GM18517 (cell line): ENCODE measurements around the gene AMBRA1.

Experiments
- ATAC-seq: cut with Tn5 transposase; IDR thresholded peaks from one replicate; pipeline ENCODE4 v1.9.1; 2021; ENCODE audit warnings: mild to moderate bottlenecking, moderate library complexity; ENCODE audit not compliant: unreplicated experiment

The AMBRA1 gene

GRCh38 chr11:46617134-46617971 lies 23.5 kb upstream of the AMBRA1 start, which contains the start of the genes ATG13 and HARBI1:
Gene ATG13 (plus strand): TSS chr11:46617553. CDS start chr11:46644292, 26,739 bp downstream.
Gene HARBI1 (minus strand): TSS chr11:46617227. CDS start chr11:46616237, 990 bp downstream.
- ATAC-seq: peak; percentile 90

DNA sequence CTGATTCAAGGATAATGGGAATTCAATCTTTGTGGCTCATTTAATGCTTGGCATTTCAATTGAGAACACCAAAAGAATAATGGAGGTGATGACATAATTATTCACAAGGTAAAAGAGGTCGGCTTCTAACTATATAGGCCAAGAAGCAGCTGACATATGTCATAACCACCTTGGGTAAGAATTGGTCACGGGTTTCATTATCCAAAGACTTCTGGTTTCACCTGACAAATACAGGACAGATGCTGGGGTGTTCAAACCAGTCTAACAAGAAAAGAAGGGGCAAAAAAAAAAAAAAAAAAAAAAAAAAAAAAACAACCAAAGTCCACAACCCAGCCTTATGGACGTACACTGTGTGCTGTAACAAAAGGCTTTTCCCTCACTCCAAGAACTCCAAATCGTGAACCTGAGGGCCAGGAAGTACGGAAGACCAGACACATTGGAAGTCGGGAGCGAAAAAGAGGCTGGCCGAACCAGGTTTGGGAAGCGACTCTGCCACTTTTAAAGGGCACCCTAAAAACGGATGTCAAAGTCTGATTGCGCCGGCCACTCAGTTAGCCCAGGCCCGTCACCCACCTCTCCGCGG lies 22.8 kb upstream of the AMBRA1 start:
- ATAC-seq: peak; percentile 5

DNA sequence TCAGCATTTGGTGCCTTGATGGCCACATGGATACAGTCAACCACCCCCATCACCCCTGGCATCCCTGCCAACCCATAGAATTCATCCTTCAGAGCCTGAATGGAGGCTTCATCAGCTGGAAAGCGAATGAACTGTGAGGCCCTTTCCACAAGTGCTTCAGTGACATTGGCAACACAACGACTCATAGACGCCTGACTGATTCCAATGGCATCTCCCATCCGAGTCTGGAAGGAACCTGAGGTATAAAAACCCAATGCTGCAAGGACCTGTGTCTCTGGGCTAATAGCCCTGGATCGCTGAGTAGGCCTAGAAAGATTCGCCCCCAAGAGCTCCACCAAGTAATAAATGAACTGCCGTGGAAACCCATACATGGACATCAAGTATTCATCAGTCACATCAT lies 21.9 kb upstream of the AMBRA1 start:
- no peak for ATAC-seq

GRCh38 chr11:46612326-46612725 lies 18.5 kb upstream of the AMBRA1 start:
- no peak for ATAC-seq

- no peak for ATAC-seq
These were observed 17.9 kb upstream of the AMBRA1 start for GRCh38 chr11:46611526-46612304.

- no peak for ATAC-seq
These were observed 15.6 kb upstream of the AMBRA1 start for GRCh38 chr11:46609386-46609785.

DNA sequence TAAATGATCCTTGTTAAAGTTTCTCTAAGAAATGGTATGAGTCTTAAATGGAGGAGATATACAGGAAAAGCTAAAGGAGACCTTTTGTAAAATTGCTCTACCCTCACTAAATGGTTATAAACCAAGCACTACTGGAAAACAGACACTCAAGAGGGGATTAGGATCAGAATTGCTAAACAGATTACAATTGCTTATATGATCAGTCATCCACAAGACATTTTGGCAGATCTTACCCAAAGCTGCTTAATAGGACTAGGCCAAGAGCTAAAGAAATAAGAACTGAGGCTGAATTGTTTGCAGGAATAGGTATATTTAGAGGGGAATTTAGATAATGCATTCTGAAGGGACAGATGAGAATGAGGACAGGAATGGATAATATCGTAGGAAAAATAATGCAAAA lies 13.7 kb upstream of the AMBRA1 start:
- no peak for ATAC-seq

GRCh38 chr11:46604796-46605195 lies 11.0 kb upstream of the AMBRA1 start:
- no peak for ATAC-seq

- ATAC-seq: no peak
These were observed 10.0 kb upstream of the AMBRA1 start for GRCh38 chr11:46603704-46604308.

DNA sequence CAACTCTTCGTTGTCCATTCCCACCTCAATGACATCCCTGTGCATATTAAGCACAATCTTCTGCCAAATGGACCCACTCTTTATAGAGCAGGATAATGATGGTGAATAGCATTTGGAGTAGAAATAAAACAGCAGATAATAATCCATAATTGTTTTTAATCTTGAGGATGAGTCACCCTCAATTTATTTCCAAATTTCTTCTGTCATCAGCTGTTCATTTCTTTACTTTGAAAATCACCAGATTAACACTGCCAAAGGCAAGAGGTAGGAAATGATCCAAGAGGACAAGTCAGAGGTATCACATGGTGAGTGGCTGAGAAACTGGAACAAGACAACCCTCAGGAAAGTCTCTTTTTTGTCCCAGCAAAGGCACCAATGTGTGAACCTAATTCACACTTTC lies 7.3 kb upstream of the AMBRA1 start:
- no peak for ATAC-seq

GRCh38 chr11:46600194-46600960 lies 6.6 kb upstream of the AMBRA1 start:
- ATAC-seq: no peak

DNA sequence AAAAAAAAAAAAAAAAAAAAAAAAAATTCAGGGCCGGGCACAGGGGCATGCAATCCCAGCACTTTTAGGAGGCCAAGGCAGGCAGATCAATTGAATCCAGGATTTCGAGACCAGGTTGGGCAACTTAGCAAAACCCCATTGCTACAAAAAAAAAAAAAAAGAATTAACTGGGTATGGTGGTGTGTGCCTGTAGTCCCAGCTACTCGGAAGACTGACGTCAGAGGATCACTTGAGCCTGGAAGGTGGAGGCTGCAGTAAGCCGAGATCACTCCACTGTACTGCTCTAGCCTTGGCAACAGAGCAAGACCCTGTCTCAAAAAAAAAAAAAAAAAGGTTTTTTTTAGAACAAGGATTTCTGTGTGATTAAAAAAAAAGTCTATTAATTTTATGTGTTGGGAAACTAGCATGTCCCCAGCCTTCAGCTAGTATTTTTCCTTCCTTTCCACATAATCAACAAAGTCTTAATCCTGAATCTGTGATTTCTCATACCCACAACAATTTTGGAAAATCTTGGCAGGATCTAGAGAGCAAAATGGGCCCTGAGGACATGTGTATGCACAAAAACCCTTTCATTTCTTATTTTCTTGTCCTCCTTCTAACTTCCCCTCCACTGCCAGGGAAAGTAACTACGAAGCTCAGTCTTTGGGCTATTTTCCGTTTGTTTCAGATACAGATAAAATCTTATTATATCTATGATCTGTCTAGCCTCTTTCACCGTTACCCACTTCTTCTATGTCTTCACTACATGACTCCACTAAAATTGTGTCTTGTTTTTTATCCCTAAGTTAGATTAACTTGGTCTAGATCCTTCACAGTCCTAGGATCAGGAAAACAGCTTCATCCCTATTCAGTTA lies 5.7 kb upstream of the AMBRA1 start:
- ATAC-seq: no peak

DNA sequence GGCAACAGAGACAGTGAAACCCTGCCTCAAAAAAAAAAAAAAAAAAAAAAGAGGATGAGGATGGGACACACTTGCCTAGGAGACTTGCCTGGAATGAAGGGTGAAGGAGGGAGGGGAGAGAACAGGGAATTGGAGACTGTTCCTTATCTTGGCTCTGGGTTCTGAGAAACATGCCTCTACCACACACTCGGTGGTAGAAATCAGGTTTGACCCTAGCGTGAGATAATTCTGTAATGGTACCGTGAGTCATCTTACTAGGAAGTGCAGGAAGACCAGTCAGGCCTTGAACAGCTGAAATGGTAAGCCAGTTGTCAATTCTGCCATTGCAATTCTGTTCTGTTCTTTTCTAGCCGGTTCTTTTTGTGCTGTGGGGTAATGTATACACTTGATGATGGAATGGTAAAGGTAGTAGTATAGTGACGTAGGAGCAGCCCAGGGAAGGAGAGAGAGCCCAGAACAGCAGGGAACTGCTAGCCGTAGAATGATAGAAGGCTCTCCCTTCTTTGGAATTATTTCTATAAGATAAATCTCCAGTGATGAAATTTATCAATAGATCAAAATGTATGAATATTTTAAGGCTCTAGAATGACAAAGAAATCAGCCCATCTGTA lies 3.9 kb upstream of the AMBRA1 start:
- no peak for ATAC-seq

DNA sequence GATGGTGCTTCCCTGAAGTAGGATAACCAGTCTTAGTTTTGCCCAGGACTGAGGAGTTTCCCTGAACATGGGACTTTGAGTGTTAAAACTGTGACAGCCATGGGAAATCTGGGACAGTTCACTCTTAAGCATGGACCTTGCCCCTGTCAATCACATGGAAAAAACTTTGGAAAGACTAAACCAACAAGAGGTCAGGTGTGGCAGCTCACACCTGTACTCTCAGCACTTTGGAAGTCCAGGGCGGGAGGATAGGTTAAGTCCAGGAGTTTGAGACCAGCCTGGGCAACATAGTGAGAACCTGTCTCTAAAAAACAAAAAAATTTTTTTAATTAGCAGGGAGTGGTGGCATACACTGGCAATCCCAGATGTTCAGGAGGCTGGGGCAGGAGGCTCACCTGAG lies 3.3 kb upstream of the AMBRA1 start:
- ATAC-seq: no peak

- ATAC-seq: no peak
These were observed 962 bp upstream of the AMBRA1 start for GRCh38 chr11:46594785-46595184.

DNA sequence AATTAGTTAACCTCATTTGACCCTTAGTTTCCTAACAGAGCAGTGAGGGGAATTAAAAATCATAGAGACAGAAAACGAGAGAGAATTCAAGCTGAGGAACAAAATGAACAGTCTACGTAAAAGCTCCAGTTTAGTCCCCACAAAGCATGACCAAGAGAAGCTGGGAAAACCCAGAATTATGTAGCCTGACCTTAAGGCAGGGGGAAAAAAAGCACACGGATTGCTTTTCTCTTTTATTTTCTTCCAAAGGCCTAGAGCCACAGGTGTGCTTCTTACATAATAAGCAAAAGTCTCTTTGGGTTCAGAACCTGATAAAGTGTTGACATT lies 514 bp upstream of the AMBRA1 start:
- ATAC-seq: no peak

- ATAC-seq: no peak
These were observed 2.9 kb downstream of the AMBRA1 start for GRCh38 chr11:46590740-46591605.

GRCh38 chr11:46588915-46589314 lies 4.9 kb downstream of the AMBRA1 start:
- ATAC-seq: no peak
